Upper lobe of right lung (tissue), 1 donor: ENCODE data around the gene STAMBP. TPM values are rescaled to one million over a fixed set of nuclear protein-coding genes. Genes with fewer than 3 reads are reported as not detected.

ENCODE experiments used
- ATAC-seq: fragments of 200-7000 bp; cut with Tn5 transposase; one replicate; pipeline ENCODE4 v1.9.1; 2020; ENCODE audit warnings: mild to moderate bottlenecking, moderate library complexity
- DNase-seq: peaks from one replicate; pipeline ENCODE4 v3.0.0-alpha.2; 2020
- H3K27ac ChIP-seq: fragments of 200-600 bp; one replicate; pipeline ENCODE4 v1.8.0; 2022
- H3K27me3 ChIP-seq: fragments of 200-600 bp; one replicate; pipeline ENCODE4 v1.8.0; 2022; ENCODE audit warnings: mild to moderate bottlenecking
- H3K36me3 ChIP-seq: fragments of 200-600 bp; one replicate; pipeline ENCODE4 v1.8.0; 2022
- H3K4me1 ChIP-seq: fragments of 200-600 bp; one replicate; pipeline ENCODE4 v1.8.0; 2022
- H3K4me3 ChIP-seq: fragments of 200-600 bp; one replicate; pipeline ENCODE4 v1.8.0; 2022; ENCODE audit warnings: mild to moderate bottlenecking
- H3K9me3 ChIP-seq: fragments of 200-600 bp; one replicate; pipeline ENCODE4 v1.8.0; 2022
- intact Hi-C: fragments of 100-400 bp; cut with DNase I; formaldehyde crosslinking; loops from one replicate; pipeline ENCODE4 v1.11.0; 2022
- total RNA-seq: library from RNA; stranded (reverse); fragmentation: NEBNext Ultra II Directional; extraction: Animal tissue kit (Norgen Biotek cat#: 25700); gene quantifications from one replicate; pipeline ENCODE4 v1.2.1, GENCODE V29; 2021
- TF ChIP-seq, protein P1 (sequence below): fragments of 200-600 bp; IDR thresholded peaks from one replicate; pipeline ENCODE4 v1.8.0; 2022; ENCODE audit warnings: antibody characterized with exemption
- donor health status: DM: no; HTN: yes; CAD: no; lungs with severe emphysema.

The STAMBP gene
- total RNA-seq, 1 donor from 2014 or later, result 29.9 TPM

- Histone ChIP-seq H3K9me3 (no peaks in the 10 kb centered on the region), H3K27me3 (no peaks in the 10 kb centered on the region), H3K4me1 (peaks cover 10% of the 10 kb centered on the region), H3K36me3 (no peaks in the 10 kb centered on the region), H3K27ac (no peak overlapping the region), H3K4me3 (no peak overlapping the region)
- ATAC-seq, result no peak
- intact Hi-C loops, result no loop called here
- TF ChIP-seq, protein P1, sequence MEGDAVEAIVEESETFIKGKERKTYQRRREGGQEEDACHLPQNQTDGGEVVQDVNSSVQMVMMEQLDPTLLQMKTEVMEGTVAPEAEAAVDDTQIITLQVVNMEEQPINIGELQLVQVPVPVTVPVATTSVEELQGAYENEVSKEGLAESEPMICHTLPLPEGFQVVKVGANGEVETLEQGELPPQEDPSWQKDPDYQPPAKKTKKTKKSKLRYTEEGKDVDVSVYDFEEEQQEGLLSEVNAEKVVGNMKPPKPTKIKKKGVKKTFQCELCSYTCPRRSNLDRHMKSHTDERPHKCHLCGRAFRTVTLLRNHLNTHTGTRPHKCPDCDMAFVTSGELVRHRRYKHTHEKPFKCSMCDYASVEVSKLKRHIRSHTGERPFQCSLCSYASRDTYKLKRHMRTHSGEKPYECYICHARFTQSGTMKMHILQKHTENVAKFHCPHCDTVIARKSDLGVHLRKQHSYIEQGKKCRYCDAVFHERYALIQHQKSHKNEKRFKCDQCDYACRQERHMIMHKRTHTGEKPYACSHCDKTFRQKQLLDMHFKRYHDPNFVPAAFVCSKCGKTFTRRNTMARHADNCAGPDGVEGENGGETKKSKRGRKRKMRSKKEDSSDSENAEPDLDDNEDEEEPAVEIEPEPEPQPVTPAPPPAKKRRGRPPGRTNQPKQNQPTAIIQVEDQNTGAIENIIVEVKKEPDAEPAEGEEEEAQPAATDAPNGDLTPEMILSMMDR, result no peak
- no peak for DNase-seq
Measured at GRCh38 chr2:73895473-73895872, 66.7 kb downstream of the STAMBP start.

GRCh38 chr2:73896362-73897239 lies 67.8 kb downstream of the STAMBP start:
- Histone ChIP-seq H3K4me1 (peaks cover 10% of the 10 kb centered on the region), H3K4me3 (no peak overlapping the region), H3K27me3 (no peaks in the 10 kb centered on the region), H3K27ac (peak overlapping the region; percentile 18), H3K9me3 (no peaks in the 10 kb centered on the region), H3K36me3 (no peaks in the 10 kb centered on the region)
- TF ChIP-seq, protein P1, result no peak
- intact Hi-C loops, result no loop called here
- no peak for ATAC-seq
- DNase-seq, result no peak

- ATAC-seq (no peak), DNase-seq (no peak)
- TF ChIP-seq, protein P1, result no peak
- Histone ChIP-seq H3K27me3 (no peaks in the 10 kb centered on the region), H3K4me3 (no peak overlapping the region), H3K9me3 (no peaks in the 10 kb centered on the region), H3K27ac (peak overlapping the region; percentile 18), H3K36me3 (no peaks in the 10 kb centered on the region), H3K4me1 (peaks cover 10% of the 10 kb centered on the region)
- intact Hi-C loops, result no loop called here
Measured at GRCh38 chr2:73897240-73897583, 68.5 kb downstream of the STAMBP start.

GRCh38 chr2:73897934-73898333 lies 69.2 kb downstream of the STAMBP start:
- Histone ChIP-seq H3K4me1 (peaks cover 10% of the 10 kb centered on the region), H3K27me3 (no peaks in the 10 kb centered on the region), H3K9me3 (no peaks in the 10 kb centered on the region), H3K4me3 (no peak overlapping the region), H3K27ac (no peak overlapping the region), H3K36me3 (no peaks in the 10 kb centered on the region)
- intact Hi-C loops, result no loop called here
- TF ChIP-seq, protein P1, result no peak
- ATAC-seq, result no peak
- DNase-seq, result no peak

DNA sequence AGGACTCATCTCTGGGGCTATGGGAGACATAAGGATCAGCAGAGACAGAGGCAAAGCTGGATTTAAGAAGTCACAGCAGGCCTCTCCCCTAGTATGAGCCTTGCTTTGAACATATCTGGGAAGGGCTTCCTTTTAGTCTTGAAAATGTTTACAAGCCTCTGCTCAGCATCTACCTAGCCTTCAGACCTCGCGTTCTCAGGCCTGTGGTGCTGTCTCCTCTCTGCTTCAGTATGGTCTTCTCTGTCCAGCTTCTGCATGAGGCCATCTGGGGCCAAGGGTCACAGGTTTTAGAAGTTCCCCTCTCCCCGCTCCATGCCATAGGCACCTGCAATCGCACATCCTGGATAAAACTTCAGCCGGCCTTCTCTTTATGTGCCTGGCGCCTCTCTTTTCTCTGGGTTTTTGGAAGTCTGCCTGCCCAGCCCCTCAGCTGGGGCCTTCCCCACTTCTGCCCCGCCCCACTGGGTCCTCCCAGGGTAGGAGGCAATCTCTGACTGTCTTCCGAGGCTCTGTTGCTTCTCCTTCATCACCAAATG lies 71.1 kb downstream of the STAMBP start:
- H3K27me3 ChIP-seq, result no peaks in the 10 kb centered on the region
- H3K36me3 ChIP-seq, result no peaks in the 10 kb centered on the region
- H3K9me3 ChIP-seq, result no peaks in the 10 kb centered on the region
- DNase-seq, result no peak
- no peak for ATAC-seq
- no peak overlapping the region for H3K4me3 ChIP-seq
- H3K4me1 ChIP-seq, result peaks cover 10% of the 10 kb centered on the region
- H3K27ac ChIP-seq, result no peak overlapping the region
- TF ChIP-seq, protein P1, result no peak
- intact Hi-C loops, result no loop called here
